ENCODE results near the gene DNAJC16.
A peak's percentile ranks its signal among the peaks of the same experiment; 100 is the strongest.
"Not testable (repeated sequence)": the region's sequence is repeated elsewhere in the genome, so short reads cannot be mapped to it uniquely, and the experiment has no call there.

The DNAJC16 gene

GRCh38 chr1:15526490-15527339, at the start of gene DNAJC16:
Gene DNAJC16 (plus strand): TSS chr1:15526848. CDS start chr1:15529106, 2,258 bp downstream.
- peak; percentile 99 for DNase-seq

- no peak for DNase-seq
These were observed 49.7 kb upstream of the DNAJC16 start for GRCh38 chr1:15476927-15477326.

GRCh38 chr1:15477646-15478212, 48.9 kb upstream of the DNAJC16 start:
- no peak for DNase-seq

GRCh38 chr1:15479654-15480347, 46.8 kb upstream of the DNAJC16 start:
- no peak for DNase-seq

GRCh38 chr1:15482455-15482854, 44.2 kb upstream of the DNAJC16 start:
- not testable (repeated sequence) for DNase-seq

- DNase-seq: not testable (repeated sequence)
These were observed 43.6 kb upstream of the DNAJC16 start for GRCh38 chr1:15482983-15483543.

GRCh38 chr1:15483971-15484370, 42.7 kb upstream of the DNAJC16 start:
- DNase-seq: no peak

- not testable (repeated sequence) for DNase-seq
These were observed 42.2 kb upstream of the DNAJC16 start for GRCh38 chr1:15484443-15484842.

GRCh38 chr1:15485636-15486035, 41.0 kb upstream of the DNAJC16 start:
- DNase-seq: no peak

- DNase-seq: not testable (repeated sequence)
These were observed 39.6 kb upstream of the DNAJC16 start for GRCh38 chr1:15486844-15487610.

- DNase-seq: no peak
These were observed 38.3 kb upstream of the DNAJC16 start for GRCh38 chr1:15488371-15488770.

GRCh38 chr1:15489052-15489736, 37.5 kb upstream of the DNAJC16 start:
- DNase-seq: peak; percentile 67

GRCh38 chr1:15491010-15491409, 35.6 kb upstream of the DNAJC16 start:
- DNase-seq: not testable (repeated sequence)

- no peak for DNase-seq
These were observed 34.1 kb upstream of the DNAJC16 start for GRCh38 chr1:15492596-15492995.

GRCh38 chr1:15493869-15494390, 32.7 kb upstream of the DNAJC16 start:
- DNase-seq: no peak

- DNase-seq: no peak
These were observed 26.2 kb upstream of the DNAJC16 start for GRCh38 chr1:15500184-15501178.

GRCh38 chr1:15501208-15502032, 25.2 kb upstream of the DNAJC16 start:
- DNase-seq: peak; percentile 62

- no peak for DNase-seq
These were observed 22.2 kb upstream of the DNAJC16 start for GRCh38 chr1:15504436-15504835.

- DNase-seq: no peak
These were observed 19.8 kb upstream of the DNAJC16 start for GRCh38 chr1:15506831-15507230.
